IMR-90 (cell line): ENCODE results near the gene PRELID2. TPM values are rescaled to one million over a fixed set of nuclear protein-coding genes. Genes with fewer than 3 reads are reported as not detected.

ENCODE experiments used
- ATAC-seq: fragments of 200-7000 bp; cut with Tn5 transposase; 2 replicates; pipeline ENCODE4 v1.9.1; 2020; ENCODE audit warnings: low read depth, mild to moderate bottlenecking, moderate library complexity
- BruUV-seq: library from RNA; stranded (reverse); fragments of 400-500 nt; replicated peaks from 2 replicates; lab custom pipeline; 2021; lab: Mats Ljungman, UMichigan
- CTCF ChIA-PET: fragments of 300-600 bp; formaldehyde crosslinking; extraction: SDS; loops from one replicate; lab custom pipeline; 2021; ENCODE audit warnings: antibody characterized with exemption; lab: Yijun Ruan, JAX
- POLR2A ChIA-PET: fragments of 300-600 bp; sonication (Branson Sonifier 250); formaldehyde crosslinking; loops from one replicate; lab custom pipeline; 2022; ENCODE audit warnings: antibody characterized with exemption; ENCODE audit not compliant: unreplicated experiment; lab: Charles Lee
- DNase-seq: peaks from one replicate; pipeline ENCODE4 v3.0.0; 2013
- H2AFZ ChIP-seq: replicated peaks from 2 replicates; pipeline ENCODE3; 2013; ENCODE audit warnings: low read length, mild to moderate bottlenecking; ENCODE audit not compliant: poor library complexity
- H2AK5ac ChIP-seq: 2 replicates; pipeline ENCODE4 v1.6.1; 2013; ENCODE audit warnings: low read depth, low read length, inconsistent platforms
- H2AK9ac ChIP-seq: replicated peaks from 2 replicates; pipeline ENCODE3; 2013; ENCODE audit warnings: mild to moderate bottlenecking, low read depth, low read length, moderate library complexity; ENCODE audit not compliant: poor library complexity
- H2BK120ac ChIP-seq: 2 replicates; pipeline ENCODE4 v1.6.1; 2013; ENCODE audit warnings: low read depth, low read length, inconsistent platforms
- H2BK15ac ChIP-seq: 3 replicates; pipeline ENCODE4 v1.6.1; 2013; ENCODE audit warnings: low read depth, low read length, inconsistent platforms
- H2BK20ac ChIP-seq: 2 replicates; pipeline ENCODE4 v1.6.1; 2013; ENCODE audit warnings: low read depth, mild to moderate bottlenecking, inconsistent platforms, low read length, moderate library complexity
- H2BK5ac ChIP-seq: 2 replicates; pipeline ENCODE4 v1.6.1; 2013; ENCODE audit warnings: mild to moderate bottlenecking, low read depth, low read length, inconsistent platforms; ENCODE audit not compliant: poor library complexity, severe bottlenecking
- H3K14ac ChIP-seq: replicated peaks from 2 replicates; pipeline ENCODE4 v1.6.1; 2013; ENCODE audit warnings: low read depth, low read length, inconsistent platforms
- H3K18ac ChIP-seq: 2 replicates; pipeline ENCODE4 v1.6.1; 2013; ENCODE audit warnings: low read depth, low read length, control low read depth
- H3K23ac ChIP-seq: 2 replicates; pipeline ENCODE4 v1.6.1; 2013; ENCODE audit warnings: low read depth, low read length, inconsistent platforms
- H3K27ac ChIP-seq: 2 replicates; pipeline ENCODE4 v1.5.1; 2013; ENCODE audit warnings: mild to moderate bottlenecking, control low read depth, low read length; ENCODE audit not compliant: insufficient read depth
- H3K27me3 ChIP-seq: 2 replicates; pipeline ENCODE4 v1.6.1; 2013; ENCODE audit warnings: low read length; ENCODE audit not compliant: control insufficient read depth, insufficient read depth
- H3K36me3 ChIP-seq: 2 replicates; pipeline ENCODE4 v1.6.1; 2013; ENCODE audit warnings: low read length, mixed read lengths; ENCODE audit not compliant: control insufficient read depth, insufficient read depth
- H3K4ac ChIP-seq: 2 replicates; pipeline ENCODE4 v1.6.1; 2013; ENCODE audit warnings: low read depth, low read length, inconsistent platforms
- H3K4me1 ChIP-seq: 2 replicates; pipeline ENCODE4 v1.6.1; 2013; ENCODE audit warnings: low read length, mixed read lengths; ENCODE audit not compliant: control insufficient read depth, insufficient read depth
- H3K4me2 ChIP-seq: 2 replicates; pipeline ENCODE4 v1.6.1; 2013; ENCODE audit warnings: low read depth, mild to moderate bottlenecking, control low read depth, low read length, moderate library complexity
- H3K4me3 ChIP-seq: 2 replicates; pipeline ENCODE4 v1.5.1; 2013; ENCODE audit warnings: low read depth, mild to moderate bottlenecking, control low read depth, low read length, moderate library complexity; ENCODE audit not compliant: insufficient read depth
- H3K56ac ChIP-seq: 2 replicates; pipeline ENCODE4 v1.6.1; 2013; ENCODE audit warnings: low read length, inconsistent platforms; ENCODE audit not compliant: insufficient read depth; ENCODE audit errors: extremely low read depth
- H3K79me1 ChIP-seq, 2 experiments: 2 replicates each; pipeline ENCODE4 v1.6.1; 2013; ENCODE audit warnings: low read length in 2 of 2, inconsistent platforms in 1 of 2, low read depth in 1 of 2
- H3K9ac ChIP-seq: 2 replicates; pipeline ENCODE4 v1.6.1; 2013; ENCODE audit warnings: low read depth, low read length, control low read depth
- H3K9me1 ChIP-seq: 2 replicates; pipeline ENCODE4 v1.6.1; 2013; ENCODE audit warnings: low read length, inconsistent platforms; ENCODE audit not compliant: insufficient read depth
- H3K9me3 ChIP-seq: 2 replicates; pipeline ENCODE4 v1.6.1; 2013; ENCODE audit warnings: low read length; ENCODE audit not compliant: control insufficient read depth, insufficient read depth
- H4K20me1 ChIP-seq: 2 replicates; pipeline ENCODE4 v1.6.1; 2013; ENCODE audit warnings: low read length, inconsistent platforms; ENCODE audit not compliant: insufficient read depth
- H4K5ac ChIP-seq: 2 replicates; pipeline ENCODE4 v1.6.1; 2013; ENCODE audit warnings: mild to moderate bottlenecking, low read depth, low read length, control low read depth
- H4K8ac ChIP-seq, 2 experiments: 2 replicates each; pipeline ENCODE4 v1.6.1; 2013; ENCODE audit warnings: low read depth in 2 of 2, low read length in 2 of 2, control low read depth in 1 of 2, inconsistent platforms in 1 of 2
- H4K91ac ChIP-seq: 2 replicates; pipeline ENCODE4 v1.6.1; 2013; ENCODE audit warnings: low read depth, low read length, inconsistent platforms; ENCODE audit not compliant: insufficient read depth
- BHLHE40 ChIP-seq: fragments of 150-350 bp; IDR thresholded peaks from 2 replicates; pipeline ENCODE4 v1.6.1; 2016; ENCODE audit warnings: mild to moderate bottlenecking, low read depth, low read length
- CEBPB ChIP-seq: IDR thresholded peaks from 2 replicates; pipeline ENCODE4 v1.6.1; 2012; ENCODE audit warnings: low read depth, low read length, improper control_type of control experiment
- CHD1 ChIP-seq: IDR thresholded peaks from 2 replicates; pipeline ENCODE4 v1.6.1; 2012; ENCODE audit warnings: low read depth, low read length, improper control_type of control experiment
- CTCF ChIP-seq: conservative IDR thresholded peaks from 2 replicates; pipeline ENCODE4 v1.5.1; 2012; ENCODE audit warnings: mild to moderate bottlenecking, low read depth, low read length, improper control_type of control experiment
- FOS ChIP-seq: fragments of 150-350 bp; IDR thresholded peaks from 2 replicates; pipeline ENCODE4 v1.6.1; 2016; ENCODE audit warnings: low read depth, low read length
- MAFK ChIP-seq: IDR thresholded peaks from 2 replicates; pipeline ENCODE4 v1.6.1; 2012; ENCODE audit warnings: low read depth, low read length, improper control_type of control experiment
- NFE2L2 ChIP-seq: fragments of 150-350 bp; IDR thresholded peaks from 2 replicates; pipeline ENCODE4 v1.6.1; 2016; ENCODE audit warnings: low read depth, mild to moderate bottlenecking, low read length
- POLR2A ChIP-seq: IDR thresholded peaks from 2 replicates; pipeline ENCODE4 v1.6.1; 2012; ENCODE audit warnings: mild to moderate bottlenecking, low read depth, low read length
- RAD21 ChIP-seq: IDR thresholded peaks from 2 replicates; pipeline ENCODE4 v1.6.1; 2012; ENCODE audit warnings: low read length, improper control_type of control experiment
- RFX5 ChIP-seq: IDR thresholded peaks from 2 replicates; pipeline ENCODE4 v1.8.0; 2012; ENCODE audit warnings: low read depth, mild to moderate bottlenecking, low read length, moderate library complexity
- SMC3 ChIP-seq: fragments of 150-350 bp; IDR thresholded peaks from 2 replicates; pipeline ENCODE4 v1.6.1; 2016; ENCODE audit warnings: low read depth, mild to moderate bottlenecking, antibody characterized with exemption, low read length, moderate library complexity
- USF2 ChIP-seq: fragments of 150-350 bp; IDR thresholded peaks from 2 replicates; pipeline ENCODE4 v1.6.1; 2017; ENCODE audit warnings: mild to moderate bottlenecking, antibody characterized with exemption, low read length, low read depth
- WGBS, 2 experiments: methylation state at CpG; one replicate each; pipeline versions ENCODE4 v1.1.5 to v1.1.7; 2013; ENCODE audit warnings: missing lambda C conversion rate in 2 of 2; ENCODE audit not compliant: insufficient read length in 1 of 2; ENCODE audit errors: extremely low coverage in 2 of 2; 5-methylcytosine and 5-hydroxymethylcytosine counted together
- dilution Hi-C: fragments of 300-500 bp; cut with HindIII; formaldehyde crosslinking; loops from one replicate; pipeline ENCODE4 v1.14.3; 2018; ENCODE audit warnings: low sequenced_read_pairs; ENCODE audit not compliant: unreplicated experiment
- in situ Hi-C: fragments of 300-500 bp; cut with MboI; formaldehyde crosslinking; loops from 3 replicates; pipeline ENCODE4 v1.14.3; 2019; ENCODE audit warnings: low sequenced_read_pairs, inconsistent platforms, mixed read lengths
- intact Hi-C: fragments of 100-400 bp; cut with micrococcal nuclease; formaldehyde crosslinking; loops from 2 replicates; pipeline ENCODE4 v1.10.0; 2022
- polyA plus RNA-seq, 3 experiments: library from polyadenylated mRNA; depleted of rRNA; stranded (reverse); fragments of >200 nt; gene quantifications; 2 replicates each; pipeline ENCODE4 v1.2.3, GENCODE V29; 2012; ENCODE audit warnings: low replicate concordance in 1 of 3
- total RNA-seq: library from RNA; depleted of rRNA; stranded (reverse); fragments of >200 nt; gene quantifications from 2 replicates; pipeline ENCODE4 v1.2.3, GENCODE V29; 2012

The PRELID2 gene
- total and polyA plus RNA-seq, 2 of the 4 experiments (the other 2 are of a cell fraction), result 4.9 to 8.6 TPM

- H3K4me1 ChIP-seq, result no peaks in the 10 kb centered on the region
- POLR2A ChIA-PET, result no interaction called here
- no peaks in the 10 kb centered on the region for H3K9me1 ChIP-seq
- H3K79me1 ChIP-seq, result no peaks in the 10 kb centered on the region
- H2AK5ac ChIP-seq, result no peak overlapping the region
- no peak overlapping the region for H2BK15ac ChIP-seq
- H3K14ac ChIP-seq, result no peak overlapping the region
- no peak overlapping the region for H3K4me3 ChIP-seq
- WGBS, 2 experiments, result no CpG with 5 or more reads among the region's 2 CpGs
- intact Hi-C loops, result no loop called here
- no peak overlapping the region for H3K56ac ChIP-seq
- no peak overlapping the region for H2BK120ac ChIP-seq
- no peak overlapping the region for H4K91ac ChIP-seq
- no peaks in the 10 kb centered on the region for H3K36me3 ChIP-seq
- no TSS peak for BruUV-seq
- no peak overlapping the region for H3K4me2 ChIP-seq
- TF ChIP-seq MAFK (no peak), RFX5 (no peak), POLR2A (no peak), CEBPB (no peak), RAD21 (no peak), NFE2L2 (no peak), USF2 (no peak), SMC3 (no peak), CHD1 (no peak), FOS (no peak), BHLHE40 (no peak), CTCF (no peak)
- in situ Hi-C loops, result no loop called here
- H4K8ac ChIP-seq, result no peak overlapping the region
- no peaks in the 10 kb centered on the region for H3K9me3 ChIP-seq
- no peak overlapping the region for H3K23ac ChIP-seq
- H3K27me3 ChIP-seq, result peaks cover 9% of the 10 kb centered on the region
- no peak overlapping the region for H2AFZ ChIP-seq
- no peaks in the 10 kb centered on the region for H4K20me1 ChIP-seq
- H2BK5ac ChIP-seq, result no peak overlapping the region
- H2BK20ac ChIP-seq, result no peak overlapping the region
- H3K18ac ChIP-seq, result no peak overlapping the region
- dilution Hi-C loops, result no loop called here
- no peak overlapping the region for H3K27ac ChIP-seq
- CTCF ChIA-PET, result no interaction called here
- ATAC-seq (no peak), DNase-seq (no peak)
- no peak overlapping the region for H2AK9ac ChIP-seq
- no peak overlapping the region for H3K4ac ChIP-seq
- H4K5ac ChIP-seq, result no peak overlapping the region
- no peak overlapping the region for H3K9ac ChIP-seq
These were observed 39.6 kb upstream of the PRELID2 start for GRCh38 chr5:145874765-145875164.
